GM12873 (cell line): Measurements from ENCODE around the gene COL5A1.

Experiments used
- CTCF ChIP-seq: IDR thresholded peaks from 2 replicates; pipeline ENCODE4 v1.5.1; 2012; ENCODE audit warnings: low read depth, mild to moderate bottlenecking, moderate library complexity, low read length, control low read depth; ENCODE audit not compliant: insufficient read depth; ENCODE audit errors: missing control alignments

The COL5A1 gene

GRCh38 chr9:134623258-134624066, 18.1 kb upstream of the COL5A1 start:
- TF ChIP-seq CTCF: no peak

- TF ChIP-seq CTCF: no peak
Observed at GRCh38 chr9:134624137-134624591, 17.4 kb upstream of the COL5A1 start.

GRCh38 chr9:134624621-134625181, 16.9 kb upstream of the COL5A1 start:
- no peak for TF ChIP-seq CTCF

GRCh38 chr9:134625361-134626068, 16.1 kb upstream of the COL5A1 start:
- no peak for TF ChIP-seq CTCF

- no peak for TF ChIP-seq CTCF
Observed at GRCh38 chr9:134626069-134626423, 15.6 kb upstream of the COL5A1 start.

GRCh38 chr9:134626571-134627416, 14.8 kb upstream of the COL5A1 start:
- no peak for TF ChIP-seq CTCF
